Measurements from ENCODE around the gene UGT1A10.

- TF ChIP-seq CTCF (conservative IDR thresholded peaks at IDR 0.05; ENCODE audit: low read depth, low read length) (no peak), EZH2 (IDR thresholded peaks at IDR 0.05; ENCODE audit: borderline replicate concordance, low read depth, low read length, poor library complexity, severe bottlenecking) (no peak)
Measured at GRCh38 chr2:233769260-233769659, 133.0 kb downstream of the UGT1A10 start.
